GM21723 (cell line): Measurements from ENCODE around the gene WASHC1.
"Not testable (repeated sequence)": the region's sequence is repeated elsewhere in the genome, so short reads cannot be mapped to it uniquely, and the experiment has no call there.

Experiments used
- ATAC-seq: cut with Tn5 transposase; IDR thresholded peaks from one replicate; pipeline ENCODE4 v1.9.1; 2021; ENCODE audit warnings: mild to moderate bottlenecking, moderate library complexity; ENCODE audit not compliant: unreplicated experiment

The WASHC1 gene

DNA sequence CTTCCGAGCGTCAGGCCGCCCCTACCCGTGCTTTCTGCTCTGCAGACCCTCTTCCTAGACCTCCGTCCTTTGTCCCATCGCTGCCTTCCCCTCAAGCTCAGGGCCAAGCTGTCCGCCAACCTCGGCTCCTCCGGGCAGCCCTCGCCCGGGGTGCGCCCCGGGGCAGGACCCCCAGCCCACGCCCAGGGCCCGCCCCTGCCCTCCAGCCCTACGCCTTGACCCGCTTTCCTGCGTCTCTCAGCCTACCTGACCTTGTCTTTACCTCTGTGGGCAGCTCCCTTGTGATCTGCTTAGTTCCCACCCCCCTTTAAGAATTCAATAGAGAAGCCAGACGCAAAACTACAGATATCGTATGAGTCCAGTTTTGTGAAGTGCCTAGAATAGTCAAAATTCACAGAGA lies at the start of gene WASHC1:
Gene WASHC1 (minus strand): TSS at position 101 of the 400 bp plus-strand sequence. CDS start 4,457 bp downstream, outside the sequence.
- not testable (repeated sequence) for ATAC-seq

DNA sequence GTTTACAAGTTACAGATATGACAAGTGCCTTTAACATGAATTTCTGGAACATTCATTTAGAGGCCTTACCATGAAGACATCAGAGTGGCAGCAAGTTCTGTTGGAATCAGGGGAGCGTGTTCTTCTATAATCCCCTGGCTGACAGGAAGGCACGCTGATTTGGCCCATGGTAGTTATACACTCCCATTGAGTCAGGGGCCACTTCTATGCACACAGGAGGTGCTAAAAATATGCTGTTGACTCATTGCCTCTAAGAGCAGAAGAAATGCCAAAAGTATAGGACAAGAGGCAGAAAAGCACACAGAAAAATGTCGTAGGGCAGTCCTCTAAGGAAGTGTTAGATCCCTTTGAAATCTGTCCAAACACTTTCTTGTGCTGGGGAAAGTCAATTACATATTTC lies 49.1 kb upstream of the WASHC1 start:
- ATAC-seq = not testable (repeated sequence)

DNA sequence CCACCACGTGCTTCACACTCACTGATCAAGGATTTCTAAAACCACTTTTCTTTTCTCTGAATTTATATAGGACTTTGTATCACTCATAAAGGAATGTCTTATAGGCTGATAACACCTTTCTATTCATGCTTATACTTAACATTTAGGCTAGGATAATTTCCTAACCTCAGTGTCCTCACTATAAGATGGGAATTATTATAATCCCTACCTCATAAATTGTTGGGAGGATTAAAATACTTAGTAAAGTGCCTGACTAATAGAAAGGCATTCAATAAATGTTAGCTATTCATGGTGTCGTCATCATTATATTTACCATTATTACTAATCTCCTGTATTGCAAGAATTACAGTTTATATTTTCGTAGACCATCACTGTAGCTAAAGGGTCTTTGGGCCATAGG lies 47.1 kb upstream of the WASHC1 start:
- not testable (repeated sequence) for ATAC-seq

- ATAC-seq = not testable (repeated sequence)
Observed at GRCh38 chr9:73900-74525, 44.8 kb upstream of the WASHC1 start.

DNA sequence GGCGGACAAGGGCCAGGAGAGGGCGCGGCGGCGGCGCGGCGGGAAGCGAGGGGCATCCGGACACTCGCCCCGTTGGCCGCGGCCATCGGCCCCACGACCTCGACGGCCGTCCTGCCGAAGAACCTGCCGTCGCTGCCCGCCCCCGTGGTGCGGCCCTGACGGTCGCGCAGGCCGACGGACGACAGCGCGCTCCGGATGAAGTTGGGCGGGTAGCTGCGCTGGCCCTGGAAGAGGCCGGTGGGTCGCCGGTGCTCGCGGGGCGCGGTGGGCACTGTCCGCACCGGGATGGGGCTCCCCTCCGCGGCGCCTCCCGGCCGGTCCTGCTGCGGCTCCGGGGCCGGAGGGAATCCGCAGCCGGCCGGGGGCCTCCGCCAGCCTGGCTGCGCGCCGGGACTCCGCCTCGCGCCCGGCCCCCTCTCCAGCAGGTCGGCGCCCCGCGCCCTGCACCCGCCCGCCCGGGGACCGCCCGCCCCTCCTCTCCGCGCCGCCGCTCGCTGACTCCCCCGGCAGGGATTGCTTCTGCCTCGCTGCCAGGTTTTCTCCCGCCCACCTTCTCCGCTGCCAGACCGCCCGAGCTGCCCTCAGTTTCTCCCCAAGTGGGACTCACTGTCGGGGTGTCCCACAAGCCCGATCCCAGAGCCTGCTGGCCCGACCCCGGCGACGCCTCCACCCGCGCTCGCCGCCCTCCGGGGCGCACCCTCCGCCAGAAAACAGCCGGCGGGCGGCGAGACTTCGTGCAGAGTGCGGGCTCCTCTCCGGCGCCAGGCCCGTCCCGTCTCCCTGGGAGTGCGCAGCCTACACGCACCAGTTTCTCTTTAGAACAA lies 44.0 kb upstream of the WASHC1 start:
- ATAC-seq = not testable (repeated sequence)

GRCh38 chr9:63031-63629 lies 33.9 kb upstream of the WASHC1 start:
- peak; percentile 77 for ATAC-seq

- peak; percentile 66 for ATAC-seq
Observed at GRCh38 chr9:52678-53077, 23.4 kb upstream of the WASHC1 start.

DNA sequence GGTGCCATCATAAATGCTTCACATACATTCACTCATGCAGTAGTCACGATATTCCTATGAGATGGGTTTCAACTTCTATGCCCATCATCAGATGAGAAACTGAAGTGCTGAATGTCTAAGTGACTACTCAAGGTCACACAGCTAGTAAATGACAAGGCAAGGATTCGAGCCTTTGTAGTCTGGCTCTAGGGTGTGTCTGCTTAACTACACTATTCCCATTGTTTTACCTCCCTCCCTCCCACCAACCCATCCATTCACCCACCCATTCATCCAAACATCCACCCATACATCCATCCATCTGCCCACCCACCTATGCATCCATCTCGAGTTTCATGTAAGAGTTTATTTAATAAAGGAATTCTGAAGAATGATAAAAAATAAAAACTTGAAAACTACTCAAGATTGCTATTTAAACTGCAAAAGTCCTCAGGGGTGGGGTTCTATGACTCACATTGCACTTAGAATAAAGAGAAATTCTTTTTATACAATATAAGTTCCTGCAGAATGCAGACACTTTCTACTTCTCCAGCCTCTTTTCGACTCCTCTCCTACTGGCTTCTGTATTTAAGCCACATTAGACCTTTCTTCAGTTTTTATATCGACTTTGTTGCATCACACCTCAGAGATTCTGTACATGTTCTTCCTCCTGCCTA lies 19.1 kb upstream of the WASHC1 start:
- ATAC-seq = not testable (repeated sequence)

GRCh38 chr9:46639-47271 lies 17.5 kb upstream of the WASHC1 start:
- not testable (repeated sequence) for ATAC-seq

- not testable (repeated sequence) for ATAC-seq
Observed at GRCh38 chr9:46164-46563, 16.9 kb upstream of the WASHC1 start.

- not testable (repeated sequence) for ATAC-seq
Observed at GRCh38 chr9:45180-45878, 16.1 kb upstream of the WASHC1 start.

DNA sequence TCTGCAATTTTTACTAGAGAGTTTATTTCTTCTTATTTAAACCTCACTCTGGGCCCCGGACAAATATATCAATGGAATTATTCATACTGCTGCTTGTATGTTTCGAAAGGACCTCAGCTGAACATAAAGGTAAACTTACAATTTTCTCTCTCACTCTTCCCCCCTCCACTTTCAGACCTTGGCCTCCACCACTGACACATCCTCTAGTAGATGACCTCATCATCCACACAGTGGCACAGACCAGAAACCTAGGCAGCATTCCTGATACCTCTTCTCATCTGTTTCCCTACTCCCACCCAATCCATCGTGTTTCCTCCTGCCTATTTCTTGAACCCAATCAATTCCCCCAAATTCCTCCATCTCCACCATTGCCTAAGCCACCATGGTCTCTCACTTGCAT lies 15.2 kb upstream of the WASHC1 start:
- ATAC-seq = not testable (repeated sequence)

GRCh38 chr9:43636-44035 lies 14.4 kb upstream of the WASHC1 start:
- not testable (repeated sequence) for ATAC-seq

GRCh38 chr9:43116-43515 lies 13.9 kb upstream of the WASHC1 start:
- ATAC-seq = not testable (repeated sequence)

DNA sequence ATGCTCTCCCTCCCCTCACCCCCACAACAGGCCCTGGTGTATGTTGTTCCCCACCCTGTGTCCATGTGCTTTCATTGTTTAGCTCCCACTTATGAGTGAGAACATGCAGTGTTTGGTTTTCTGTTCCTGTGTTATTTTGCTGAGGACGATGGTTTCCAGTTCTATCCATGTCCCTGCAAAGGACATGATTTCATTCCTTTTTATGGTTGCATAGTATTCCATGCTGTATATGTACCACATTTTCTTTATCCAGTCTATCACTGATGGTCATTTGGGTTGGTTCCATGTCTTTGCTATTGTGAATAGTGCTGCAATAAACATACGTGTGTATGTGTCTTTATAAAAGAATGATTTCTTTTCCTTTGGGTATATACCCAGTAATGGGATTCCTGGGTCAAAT lies 12.6 kb upstream of the WASHC1 start:
- not testable (repeated sequence) for ATAC-seq

DNA sequence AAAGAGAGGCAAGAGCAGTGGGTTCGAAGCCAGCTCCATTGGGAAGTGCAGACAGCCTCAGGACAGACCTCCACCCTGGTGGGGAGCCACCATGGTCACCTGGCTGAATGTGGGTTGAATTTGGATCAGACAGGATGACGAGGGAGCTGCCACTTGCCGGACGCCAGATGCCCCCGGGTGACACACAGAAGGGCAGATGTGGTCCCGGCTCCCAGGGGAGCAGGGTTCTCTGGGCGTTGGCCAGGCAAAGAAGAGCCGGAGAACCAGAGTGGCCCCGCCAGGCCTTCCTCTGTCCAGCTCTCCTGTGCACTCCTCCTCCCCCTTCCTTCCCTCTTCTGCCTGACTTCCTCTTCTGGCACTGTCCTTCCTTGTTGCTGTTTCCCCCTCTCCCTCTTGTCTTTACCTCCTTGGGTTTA lies 12.0 kb upstream of the WASHC1 start:
- not testable (repeated sequence) for ATAC-seq

DNA sequence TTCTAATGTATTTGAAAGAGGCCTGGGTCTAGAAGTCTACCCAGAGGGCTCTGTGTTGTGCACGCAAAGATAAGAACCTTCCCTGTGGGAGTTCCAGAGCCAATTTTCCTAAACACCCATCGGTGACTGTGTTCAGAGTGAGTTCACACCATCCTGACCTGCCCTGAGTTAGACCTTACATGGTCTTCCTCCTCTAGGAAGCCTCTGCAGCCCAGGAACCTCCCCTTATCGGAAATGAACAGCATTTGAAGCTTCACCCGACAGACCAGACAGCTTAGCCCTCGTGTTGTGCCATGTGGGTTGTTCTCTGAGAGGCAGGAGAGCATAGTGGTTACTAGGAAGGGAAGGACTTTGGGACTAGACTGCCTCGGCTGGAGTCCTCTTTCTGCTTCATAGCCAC lies 3.1 kb upstream of the WASHC1 start:
- ATAC-seq = not testable (repeated sequence)

- not testable (repeated sequence) for ATAC-seq
Observed at GRCh38 chr9:28775-29174, 481 bp downstream of the WASHC1 start.

DNA sequence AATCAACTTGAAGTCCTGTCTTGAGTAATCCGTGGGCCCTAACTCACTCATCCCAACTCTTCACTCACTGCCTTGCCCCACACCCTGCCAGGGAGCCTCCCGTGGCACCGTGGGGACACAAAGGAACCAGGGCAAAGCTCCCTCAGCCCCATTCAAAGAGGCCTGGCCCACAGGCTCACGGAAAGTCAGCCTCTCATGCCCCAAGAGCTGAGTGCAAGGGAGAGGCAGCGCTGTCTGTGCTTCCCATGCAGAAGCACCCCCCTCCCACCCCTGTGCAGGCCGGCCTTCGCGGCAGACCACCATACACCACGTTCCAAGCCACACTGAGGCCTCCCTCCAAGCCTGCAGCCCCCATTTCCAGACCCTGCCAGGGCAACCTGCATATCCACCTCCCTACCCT lies 7.6 kb downstream of the WASHC1 start:
- not testable (repeated sequence) for ATAC-seq

DNA sequence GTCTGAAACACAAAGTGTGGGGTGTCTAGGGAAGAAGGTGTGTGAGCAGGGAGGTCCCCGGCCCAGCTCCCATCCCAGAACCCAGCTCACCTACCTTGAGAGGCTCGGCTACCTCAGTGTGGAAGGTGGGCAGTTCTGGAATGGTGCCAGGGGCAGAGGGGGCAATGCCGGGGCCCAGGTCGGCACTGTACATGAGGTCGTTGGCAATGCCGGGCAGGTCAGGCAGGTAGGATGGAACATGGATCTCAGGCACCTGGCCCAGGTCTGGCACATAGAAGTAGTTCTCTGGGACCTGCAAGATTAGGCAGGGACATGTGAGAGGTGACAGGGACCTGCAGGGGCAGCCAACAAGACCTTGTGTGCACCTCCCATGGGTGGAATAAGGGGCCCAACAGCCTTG lies 12.4 kb downstream of the WASHC1 start:
- not testable (repeated sequence) for ATAC-seq
